NB4 (cell line): ENCODE results near the gene LYZL2.
"Not testable (repeated sequence)": the region's sequence is repeated elsewhere in the genome, so short reads cannot be mapped to it uniquely, and the experiment has no call there.

Experiments
- DNase-seq: peaks from one replicate; pipeline ENCODE4 v3.0.0; 2010; ENCODE audit warnings: low read depth
- H3K4me3 ChIP-seq: one replicate; pipeline ENCODE4 v1.5.1; 2011; ENCODE audit warnings: mild to moderate bottlenecking, low read depth, low read length, moderate library complexity
- CTCF ChIP-seq: IDR thresholded peaks from one replicate; pipeline ENCODE4 v1.5.1; 2012; ENCODE audit warnings: low read depth, low read length
- MAX ChIP-seq: IDR thresholded peaks from 2 replicates; pipeline ENCODE4 v1.6.1; 2011; ENCODE audit warnings: low read depth, low read length
- MYC ChIP-seq: IDR thresholded peaks from 2 replicates; pipeline ENCODE4 v1.6.1; 2011; ENCODE audit warnings: low read depth, low read length
- POLR2A ChIP-seq: IDR thresholded peaks from 2 replicates; pipeline ENCODE4 v1.6.1; 2011; ENCODE audit warnings: mild to moderate bottlenecking; ENCODE audit not compliant: insufficient read length; ENCODE audit errors: extremely low read depth

LYZL2 gene

GRCh38 chr10:30602747-30603146 is 26.8 kb downstream of the LYZL2 start:
- no peak overlapping the region for H3K4me3 ChIP-seq
- no peak for DNase-seq
- TF ChIP-seq POLR2A, result no peak
- no peak for TF ChIP-seq MYC
- no peak for TF ChIP-seq MAX
- TF ChIP-seq CTCF, result no peak

- peak; percentile 75 for DNase-seq
- no peak for TF ChIP-seq POLR2A
- no peak for TF ChIP-seq MYC
- no peak for TF ChIP-seq MAX
- TF ChIP-seq CTCF, result no peak
- no peak overlapping the region for H3K4me3 ChIP-seq
These were observed 29.5 kb downstream of the LYZL2 start for GRCh38 chr10:30600005-30600404.

GRCh38 chr10:30598105-30598776 is 31.3 kb downstream of the LYZL2 start:
- no peak for DNase-seq
- no peak for TF ChIP-seq POLR2A
- no peak for TF ChIP-seq MAX
- H3K4me3 ChIP-seq, result no peak overlapping the region

- H3K4me3 ChIP-seq, DNase-seq: not testable (repeated sequence)
These were observed 32.1 kb downstream of the LYZL2 start for GRCh38 chr10:30597433-30597824.

- not testable (repeated sequence) for DNase-seq, H3K4me3 ChIP-seq
These were observed 32.8 kb downstream of the LYZL2 start for GRCh38 chr10:30596493-30597432.

- DNase-seq, result no peak
- H3K4me3 ChIP-seq, result no peak overlapping the region
- TF ChIP-seq MAX (no peak), CTCF (no peak), POLR2A (no peak), MYC (no peak)
These were observed 33.5 kb downstream of the LYZL2 start for GRCh38 chr10:30596013-30596412.

- no peak for TF ChIP-seq CTCF
- TF ChIP-seq MAX, result no peak
- TF ChIP-seq POLR2A, result no peak
- no peak for TF ChIP-seq MYC
- DNase-seq, result no peak
- no peak overlapping the region for H3K4me3 ChIP-seq
These were observed 35.5 kb downstream of the LYZL2 start for GRCh38 chr10:30594077-30594476.

- not testable (repeated sequence) for DNase-seq, H3K4me3 ChIP-seq
These were observed 36.8 kb downstream of the LYZL2 start for GRCh38 chr10:30592770-30593169.
